Measurements from ENCODE around the gene MRPS30.
"Not testable (repeated sequence)": the region's sequence is repeated elsewhere in the genome, so short reads cannot be mapped to it uniquely, and the experiment has no call there.

MRPS30 gene

DNA sequence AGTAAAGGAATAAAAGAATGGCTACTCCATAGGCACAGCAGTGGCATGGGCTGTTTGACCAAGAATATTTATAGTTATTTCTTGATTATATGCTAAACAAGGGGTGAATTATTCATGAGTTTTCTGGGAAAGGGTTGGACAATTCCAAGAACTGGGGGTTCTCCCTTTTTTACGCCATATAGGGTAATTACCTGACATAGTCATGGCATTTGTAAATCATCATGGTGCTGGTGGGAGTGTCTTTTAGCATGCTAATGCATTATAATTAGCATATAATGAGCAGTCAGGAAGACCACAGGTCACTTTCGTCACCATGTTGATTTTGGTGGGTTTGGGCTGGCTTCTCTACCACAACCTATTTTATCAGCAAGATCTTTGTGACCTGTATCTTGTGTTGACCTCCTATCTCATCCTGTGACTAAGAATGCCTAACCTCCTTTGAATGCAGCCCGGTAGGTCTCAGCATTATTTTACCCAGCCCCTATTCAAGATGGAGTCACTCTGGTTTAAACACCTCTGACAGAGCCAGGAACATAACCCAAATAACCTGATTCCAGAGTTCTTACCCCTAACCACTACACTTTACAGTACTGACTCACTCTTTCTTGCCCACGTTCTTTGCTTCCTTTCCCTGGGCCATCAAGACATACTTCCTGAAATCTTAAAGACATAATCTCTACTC, 25.0 kb upstream of the MRPS30 start:
- DNase-seq (ENCODE audit: low spot score) = no peak
- TF ChIP-seq, protein P1, sequence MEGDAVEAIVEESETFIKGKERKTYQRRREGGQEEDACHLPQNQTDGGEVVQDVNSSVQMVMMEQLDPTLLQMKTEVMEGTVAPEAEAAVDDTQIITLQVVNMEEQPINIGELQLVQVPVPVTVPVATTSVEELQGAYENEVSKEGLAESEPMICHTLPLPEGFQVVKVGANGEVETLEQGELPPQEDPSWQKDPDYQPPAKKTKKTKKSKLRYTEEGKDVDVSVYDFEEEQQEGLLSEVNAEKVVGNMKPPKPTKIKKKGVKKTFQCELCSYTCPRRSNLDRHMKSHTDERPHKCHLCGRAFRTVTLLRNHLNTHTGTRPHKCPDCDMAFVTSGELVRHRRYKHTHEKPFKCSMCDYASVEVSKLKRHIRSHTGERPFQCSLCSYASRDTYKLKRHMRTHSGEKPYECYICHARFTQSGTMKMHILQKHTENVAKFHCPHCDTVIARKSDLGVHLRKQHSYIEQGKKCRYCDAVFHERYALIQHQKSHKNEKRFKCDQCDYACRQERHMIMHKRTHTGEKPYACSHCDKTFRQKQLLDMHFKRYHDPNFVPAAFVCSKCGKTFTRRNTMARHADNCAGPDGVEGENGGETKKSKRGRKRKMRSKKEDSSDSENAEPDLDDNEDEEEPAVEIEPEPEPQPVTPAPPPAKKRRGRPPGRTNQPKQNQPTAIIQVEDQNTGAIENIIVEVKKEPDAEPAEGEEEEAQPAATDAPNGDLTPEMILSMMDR (IDR thresholded peaks at IDR 0.05; ENCODE audit: extremely low read depth, missing control alignments) = no peak

DNA sequence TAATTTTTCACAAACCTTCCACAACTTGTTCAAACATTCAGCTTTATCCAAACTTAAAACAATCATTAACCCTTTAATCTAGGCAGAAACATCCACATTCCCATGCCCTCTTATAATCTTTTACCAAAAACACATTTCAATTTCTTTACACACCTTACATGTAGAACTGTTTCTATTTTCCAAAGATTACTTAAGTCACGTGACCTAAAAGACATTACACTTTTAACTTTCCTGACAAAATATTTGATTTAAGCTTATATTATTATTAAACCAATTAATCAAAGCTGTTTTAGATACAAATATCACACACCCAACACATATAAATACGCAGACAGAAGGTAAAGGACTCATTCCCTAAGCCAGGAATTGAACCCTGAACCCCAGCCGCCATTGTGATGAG, 21.0 kb upstream of the MRPS30 start:
- TF ChIP-seq, protein P1 (IDR thresholded peaks at IDR 0.05; ENCODE audit: extremely low read depth, missing control alignments) = no peak

DNA sequence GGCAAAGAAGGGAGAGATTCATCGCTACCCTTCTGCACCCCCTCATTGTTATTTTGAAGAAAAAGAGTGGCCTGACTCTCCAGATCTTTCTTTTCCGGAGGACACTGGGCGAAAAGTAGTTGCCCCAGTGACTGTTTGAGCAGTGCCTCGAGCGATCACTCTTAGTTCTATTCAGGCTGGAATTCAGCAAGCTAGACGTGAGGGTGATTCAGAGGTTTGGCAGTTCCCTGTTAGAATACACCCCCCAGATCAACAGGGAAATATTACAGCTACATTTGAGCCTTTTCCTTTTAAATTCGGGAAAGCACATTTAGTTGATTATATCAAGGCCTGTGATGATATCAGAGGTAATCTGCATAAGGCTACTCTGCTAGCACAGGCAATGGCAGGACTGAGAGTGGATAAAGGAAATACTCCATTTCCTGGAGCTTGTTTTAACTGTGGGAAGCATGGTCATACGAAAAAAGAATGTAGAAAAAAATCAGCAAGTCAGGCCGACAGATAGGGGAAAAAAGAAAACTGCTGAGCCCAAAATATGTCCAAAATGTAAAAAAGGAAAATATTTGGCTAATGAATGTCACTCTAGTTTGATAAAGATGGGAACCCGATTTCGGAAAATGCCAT, 19.3 kb upstream of the MRPS30 start:
- not testable (repeated sequence) for DNase-seq (ENCODE audit: low spot score)

More for the DNA sequence above, 21.0 kb upstream of the MRPS30 start:
- no peak for DNase-seq (ENCODE audit: low spot score)

DNA sequence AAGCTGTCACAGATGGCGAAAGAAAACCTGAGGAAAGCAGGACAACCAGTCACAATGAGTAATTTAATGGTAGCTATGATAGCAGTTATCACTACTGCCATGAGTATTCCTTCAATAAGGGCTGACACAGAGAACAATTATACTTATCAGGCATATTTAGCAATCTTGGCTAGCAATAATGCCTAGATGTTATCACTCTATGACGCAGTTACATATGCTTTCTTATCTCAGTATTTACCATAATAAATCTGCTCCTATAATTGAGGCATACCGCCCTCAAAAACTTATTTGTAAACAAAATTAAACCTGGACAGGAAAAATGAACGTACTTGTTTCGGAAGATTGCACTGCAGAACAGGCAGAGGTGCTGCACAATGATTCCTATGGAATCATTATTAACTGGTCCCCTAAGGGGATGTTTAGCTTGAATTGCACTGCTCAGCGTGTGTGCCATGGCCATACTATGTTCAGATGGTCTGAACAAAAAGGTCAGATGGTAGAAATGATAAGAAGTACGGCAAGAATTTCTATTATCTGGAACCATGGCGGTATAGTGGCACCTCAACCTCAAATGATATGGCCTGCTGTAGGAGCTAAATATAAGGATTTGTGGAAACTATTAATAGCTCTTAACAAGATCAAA, 16.6 kb upstream of the MRPS30 start:
- DNase-seq (ENCODE audit: low spot score) = not testable (repeated sequence)

DNA sequence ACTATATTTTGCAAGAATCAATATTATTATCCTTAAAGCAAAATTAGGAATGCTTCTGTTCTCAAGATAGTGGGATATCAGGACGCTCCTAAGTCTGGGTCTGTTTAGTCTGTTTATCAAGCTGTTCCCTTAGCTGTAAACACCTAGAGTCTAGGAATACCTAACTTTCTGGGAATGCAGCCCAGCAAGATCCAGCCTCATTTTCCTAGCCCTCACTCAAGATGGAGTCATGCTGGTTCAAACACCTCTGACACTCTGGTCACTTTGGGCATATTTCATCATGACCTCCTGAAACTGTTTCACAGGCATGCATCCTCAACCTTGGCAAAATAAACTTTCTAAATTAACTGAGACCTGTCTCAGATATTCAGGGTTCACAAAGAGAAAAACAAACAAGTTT, 14.4 kb upstream of the MRPS30 start:
- DNase-seq (ENCODE audit: low spot score) = no peak
- TF ChIP-seq, protein P1 (IDR thresholded peaks at IDR 0.05; ENCODE audit: extremely low read depth, missing control alignments) = no peak

DNA sequence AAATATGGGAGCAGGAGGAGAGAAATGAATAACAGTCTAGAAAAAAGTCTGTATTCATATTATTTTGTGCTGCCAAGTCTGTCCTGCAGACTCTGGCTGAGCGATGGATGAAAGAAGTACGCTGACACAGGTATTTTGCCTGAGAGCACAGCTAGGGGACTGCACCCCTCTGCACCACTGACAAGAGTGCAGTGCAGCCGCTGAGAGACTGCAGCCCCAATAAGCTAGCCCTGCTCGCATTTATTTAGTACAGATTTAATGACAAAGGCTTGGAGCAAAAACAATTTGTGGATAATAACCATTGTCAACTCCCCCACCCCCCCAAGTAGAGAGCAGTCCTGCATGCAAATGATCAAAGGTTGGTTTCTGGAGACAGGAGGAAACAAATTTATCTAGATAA, 13.3 kb upstream of the MRPS30 start:
- TF ChIP-seq, protein P1 (IDR thresholded peaks at IDR 0.05; ENCODE audit: extremely low read depth, missing control alignments) = no peak
- DNase-seq (ENCODE audit: low spot score) = no peak

DNA sequence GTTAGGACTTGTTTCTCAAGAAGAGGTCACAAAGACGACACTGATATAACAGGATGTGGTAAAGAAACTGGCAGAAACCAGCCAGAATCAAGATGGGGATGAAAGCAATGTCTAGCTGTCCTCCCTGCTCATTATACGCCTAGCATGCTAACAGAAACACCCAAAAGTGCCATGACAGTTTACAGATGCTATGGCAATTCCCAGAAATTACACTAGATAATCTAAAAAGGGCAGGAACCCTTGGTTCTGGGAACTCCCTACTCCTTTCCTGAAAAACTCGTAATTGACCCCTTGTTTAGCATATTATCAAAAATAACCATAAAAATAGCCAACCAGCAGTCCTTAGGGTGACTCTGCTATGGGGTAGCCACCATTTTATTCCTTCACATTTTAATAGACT, 10.9 kb upstream of the MRPS30 start:
- TF ChIP-seq, protein P1 (IDR thresholded peaks at IDR 0.05; ENCODE audit: extremely low read depth, missing control alignments) = no peak
- DNase-seq (ENCODE audit: low spot score) = no peak

DNA sequence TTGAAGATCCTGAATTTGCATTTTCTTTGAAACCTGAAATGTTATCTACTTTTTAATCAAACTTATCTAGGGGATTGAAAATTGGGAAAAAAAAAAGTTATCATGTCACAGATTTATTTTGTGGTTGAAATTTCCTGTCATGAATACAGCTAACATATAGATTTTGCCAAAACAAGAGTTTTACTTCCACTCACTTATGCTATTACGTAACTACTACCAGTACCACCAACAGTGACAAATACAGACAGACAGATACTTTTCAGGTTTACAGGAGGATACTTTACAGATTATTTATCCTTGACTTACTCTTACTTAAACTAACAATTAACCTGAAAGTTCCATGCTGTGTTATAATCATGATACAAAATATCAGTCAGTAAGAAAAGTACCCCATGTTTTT, 6.8 kb upstream of the MRPS30 start:
- TF ChIP-seq, protein P1 (IDR thresholded peaks at IDR 0.05; ENCODE audit: extremely low read depth, missing control alignments) = no peak
- DNase-seq (ENCODE audit: low spot score) = no peak
